ENCODE measurements around the gene C9orf43.
"Not testable (repeated sequence)": the region's sequence is repeated elsewhere in the genome, so short reads cannot be mapped to it uniquely, and the experiment has no call there.

The C9orf43 gene

DNA sequence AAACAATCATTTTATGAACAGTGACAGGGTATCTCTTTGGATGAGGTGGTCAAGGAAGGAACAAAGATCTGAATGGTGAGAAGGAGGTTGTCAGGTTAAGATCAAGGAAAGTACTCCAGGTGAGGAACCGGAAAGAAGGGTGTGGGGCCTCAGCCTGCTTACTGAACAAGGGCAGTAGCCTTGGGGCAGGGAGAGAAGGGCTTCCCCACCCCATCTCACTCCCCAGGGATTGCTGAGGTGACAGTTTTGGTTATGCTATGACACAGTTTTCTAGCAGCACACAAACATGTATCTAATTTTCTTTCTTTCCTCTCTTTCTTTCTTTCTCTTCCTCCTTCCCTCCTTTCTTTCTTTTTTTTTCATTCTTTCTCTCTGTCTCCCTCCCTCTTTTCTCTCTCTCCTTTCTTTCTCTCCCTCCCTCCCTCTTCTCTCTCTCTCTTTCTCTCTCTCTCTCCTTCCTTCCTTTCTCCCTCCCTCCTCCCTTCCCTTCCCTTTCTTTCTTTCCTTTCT, 29.6 kb upstream of the C9orf43 start:
- no peak for DNase-seq (ENCODE audit: low read depth in 2 of 2, low spot score in 1 of 2)

DNA sequence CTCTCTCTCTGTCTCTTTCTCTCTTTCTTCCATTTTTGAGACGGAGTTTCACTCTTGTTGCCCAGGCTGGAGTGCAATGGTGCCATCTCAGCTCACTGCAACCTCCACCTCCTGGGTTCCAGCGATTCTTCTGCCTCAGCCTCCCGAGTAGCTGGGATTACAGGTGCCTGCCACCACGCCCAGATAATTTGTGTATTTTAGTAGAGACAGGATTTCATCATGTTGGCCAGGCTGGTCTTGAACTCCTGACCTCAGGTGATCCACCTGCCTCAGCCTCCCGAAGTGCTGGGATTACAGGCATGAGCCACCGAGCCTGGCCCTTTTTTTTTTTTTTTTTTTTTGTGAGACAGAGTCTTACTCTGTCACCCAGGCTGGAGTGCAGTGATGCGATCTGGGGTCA, 29.1 kb upstream of the C9orf43 start:
- not testable (repeated sequence) for DNase-seq (ENCODE audit: low read depth in 2 of 2, low spot score in 1 of 2)

DNA sequence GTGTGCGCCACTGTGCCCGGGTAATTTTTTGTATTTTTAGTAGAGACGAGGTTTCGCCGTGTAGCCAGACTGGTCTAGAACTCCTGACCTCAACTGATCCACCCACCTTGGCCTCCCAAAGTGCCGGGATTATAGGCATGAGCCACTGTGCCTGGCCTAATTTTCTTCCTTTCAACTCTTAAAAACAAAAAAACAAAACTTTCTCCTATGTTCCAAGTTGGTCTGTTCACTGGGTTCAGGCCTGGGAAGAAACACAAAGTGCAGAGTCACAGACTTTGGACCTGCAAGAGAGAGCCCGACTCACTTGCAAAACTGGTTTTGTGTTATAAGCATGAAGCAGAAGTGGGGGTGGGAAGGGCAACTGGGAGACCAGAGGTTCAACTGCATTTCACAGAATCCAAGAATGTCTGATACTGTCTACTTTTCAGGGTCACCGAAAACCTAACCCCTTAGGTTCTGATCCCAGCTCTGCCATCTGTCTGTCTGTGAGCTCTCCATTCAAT, 28.6 kb upstream of the C9orf43 start:
- DNase-seq (ENCODE audit: low read depth in 2 of 2, low spot score in 1 of 2) = no peak

DNA sequence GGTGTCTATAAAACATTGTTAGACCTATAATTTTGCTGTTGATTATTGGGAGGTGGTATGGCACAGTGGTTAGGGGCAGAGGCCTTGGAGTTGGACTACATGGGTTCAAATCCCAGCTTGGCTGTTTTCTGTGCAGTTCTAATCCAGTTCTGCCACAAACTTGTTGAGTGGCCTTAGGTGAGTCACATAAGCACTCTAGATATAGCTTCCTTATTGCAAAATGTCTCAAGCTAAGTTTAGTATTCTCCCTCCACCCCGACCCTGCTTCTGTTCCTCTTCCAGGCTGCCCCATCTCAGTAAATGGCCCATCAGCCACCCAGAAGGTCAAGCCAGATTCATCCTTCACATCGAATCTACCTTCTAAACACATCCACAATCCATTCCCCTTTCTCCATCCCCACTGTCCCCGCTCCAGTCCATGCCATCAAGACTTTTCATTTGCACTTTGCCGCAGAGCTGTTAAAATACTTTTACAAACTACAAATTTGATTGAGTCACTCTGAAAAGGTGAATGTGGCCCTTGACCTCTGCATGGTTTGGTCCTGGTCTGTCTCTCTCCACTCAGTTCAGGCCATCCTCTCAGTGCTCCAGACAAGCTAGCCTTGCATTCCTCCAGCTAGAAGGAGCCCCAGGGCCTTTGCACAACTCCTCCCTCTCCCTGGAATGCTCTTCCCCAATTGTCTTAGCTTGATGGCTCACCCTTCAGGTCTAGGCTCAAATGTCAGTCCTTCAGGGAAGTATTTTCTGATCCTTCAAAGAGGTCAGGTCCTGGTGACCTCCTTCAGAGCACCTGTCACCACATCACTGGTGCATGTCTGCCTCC, 23.8 kb upstream of the C9orf43 start:
- DNase-seq (ENCODE audit: low read depth in 2 of 2, low spot score in 1 of 2) = no peak

DNA sequence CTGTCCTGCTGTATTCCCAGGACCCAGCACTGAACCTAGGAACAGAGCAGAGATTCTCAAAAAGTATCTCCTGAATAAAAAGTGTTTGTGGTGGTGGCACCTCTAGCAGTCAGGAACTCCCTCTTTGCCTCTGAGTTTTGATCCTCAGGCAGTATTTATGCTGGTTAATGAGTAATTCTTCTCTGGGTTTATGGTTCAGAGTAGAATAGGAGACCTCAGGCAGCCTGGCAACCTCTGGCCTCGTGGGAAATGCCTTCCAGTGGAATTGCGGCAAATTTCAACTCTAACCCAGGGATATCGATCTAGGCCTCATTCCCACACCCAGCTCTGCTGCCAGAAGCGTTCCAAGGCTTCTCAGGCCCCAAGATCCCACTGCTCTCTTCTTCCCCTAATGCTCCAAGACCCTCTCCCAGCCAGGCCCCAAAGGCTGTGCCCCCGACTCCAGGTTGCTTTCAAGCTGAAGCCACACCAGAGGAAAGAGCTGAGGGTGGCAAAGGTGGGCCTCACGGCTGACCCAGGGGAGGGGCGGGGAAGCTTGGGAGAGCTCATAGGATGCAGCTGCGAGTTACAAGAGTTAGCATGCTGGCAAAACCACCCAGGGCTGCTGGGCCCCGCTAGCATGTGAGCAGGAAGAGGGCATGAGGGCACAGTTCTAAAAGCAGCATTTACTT, 22.9 kb upstream of the C9orf43 start:
- no peak for DNase-seq (ENCODE audit: low read depth in 2 of 2, low spot score in 1 of 2)

DNA sequence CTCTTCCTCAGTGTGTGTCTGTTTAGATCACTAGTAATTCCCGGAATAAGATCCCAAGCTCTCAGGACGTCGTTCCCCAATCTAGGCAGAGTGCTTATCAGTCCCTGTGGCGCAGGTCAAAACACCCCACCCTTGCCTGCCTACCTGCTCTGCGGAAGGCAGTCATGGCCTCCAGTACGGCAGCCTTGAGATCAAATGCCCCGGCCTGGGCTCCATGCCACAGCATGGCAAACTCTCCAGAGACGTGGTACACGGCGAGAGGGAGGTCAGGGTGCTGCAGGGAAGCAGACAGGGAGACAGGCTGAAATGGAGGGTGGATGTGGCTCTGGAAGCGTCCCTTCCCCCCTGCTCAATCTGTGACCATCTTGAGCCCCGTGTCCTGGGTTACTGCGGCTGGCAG, 21.7 kb upstream of the C9orf43 start:
- no peak for DNase-seq (ENCODE audit: low read depth in 2 of 2, low spot score in 1 of 2)

DNA sequence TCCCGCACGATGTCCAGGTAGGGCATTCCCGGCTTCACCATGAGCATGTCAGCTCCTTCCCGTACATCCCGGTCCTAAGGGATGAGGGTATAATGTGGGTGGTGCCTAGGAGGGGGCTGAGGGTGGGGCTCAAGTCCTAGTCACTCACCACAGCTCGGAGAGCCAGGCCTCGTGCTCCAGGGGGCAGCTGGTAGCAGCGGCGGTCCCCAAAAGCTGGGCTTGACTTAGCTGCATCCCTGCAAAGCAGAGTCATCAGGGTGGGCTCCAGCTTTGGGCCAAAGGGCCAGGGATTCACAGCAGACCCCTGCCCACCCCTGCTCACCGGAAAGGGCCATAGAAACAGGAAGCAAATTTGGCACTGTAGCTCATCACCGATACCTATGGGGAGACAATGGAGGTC, 21.1 kb upstream of the C9orf43 start:
- no peak for DNase-seq (ENCODE audit: low read depth in 2 of 2, low spot score in 1 of 2)

DNA sequence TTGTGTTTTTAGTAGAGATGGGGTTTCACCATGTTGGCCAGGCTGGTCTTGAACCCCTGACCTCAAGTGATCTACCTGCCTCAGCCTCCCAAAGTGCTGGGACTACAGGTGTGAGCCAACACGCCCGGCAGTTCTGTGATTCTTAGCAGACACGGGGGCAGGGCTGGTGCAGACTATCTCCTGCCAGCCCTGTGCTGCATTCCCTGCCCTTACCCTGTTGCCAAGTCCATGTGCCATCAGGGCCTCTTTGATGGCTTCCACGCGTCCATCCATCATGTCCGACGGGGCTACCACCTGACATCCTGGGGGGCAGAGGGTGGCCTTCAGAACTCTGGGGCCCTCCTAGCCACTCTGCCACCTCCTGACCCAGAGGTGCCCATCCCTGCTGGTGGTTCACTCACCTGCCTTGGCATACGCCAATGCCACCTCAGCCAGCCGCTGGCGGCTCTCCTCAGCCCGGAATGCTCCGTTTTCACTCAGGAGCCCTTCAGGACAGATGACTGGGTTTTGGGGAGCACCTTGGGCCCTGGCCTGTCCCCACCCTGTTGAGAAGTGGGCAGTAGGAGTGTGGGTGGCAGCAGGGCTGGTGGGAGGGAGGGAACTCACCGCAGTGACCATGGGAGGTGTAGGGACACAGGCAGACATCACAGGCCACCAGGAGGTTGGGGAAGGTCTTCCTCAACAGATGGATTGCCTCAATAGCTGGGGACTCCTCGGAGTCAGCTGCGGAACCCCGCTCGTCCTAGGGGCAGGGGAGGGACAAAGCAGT, 20.2 kb upstream of the C9orf43 start:
- no peak for DNase-seq (ENCODE audit: low read depth in 2 of 2, low spot score in 1 of 2)

DNA sequence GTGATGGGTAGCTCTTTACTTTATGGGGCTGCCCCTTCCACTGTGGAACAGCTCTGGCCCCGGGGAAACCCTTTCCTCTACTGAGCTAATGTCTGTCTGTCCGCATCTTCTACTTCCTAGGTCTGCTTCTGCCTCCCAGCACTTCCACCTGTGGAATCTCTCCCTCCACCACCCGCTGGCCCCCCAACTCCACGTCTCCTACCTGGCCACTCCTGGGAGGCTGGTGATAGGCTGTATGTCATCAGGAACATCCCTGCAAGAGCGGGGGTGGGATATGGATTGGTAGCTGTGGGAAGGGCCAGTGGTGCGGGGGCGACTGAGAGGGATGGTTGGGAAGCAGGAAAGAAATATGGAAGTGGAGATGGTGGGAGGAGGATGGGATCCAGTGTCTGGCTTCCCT, 18.6 kb upstream of the C9orf43 start:
- DNase-seq (ENCODE audit: low read depth in 2 of 2, low spot score in 1 of 2) = no peak

DNA sequence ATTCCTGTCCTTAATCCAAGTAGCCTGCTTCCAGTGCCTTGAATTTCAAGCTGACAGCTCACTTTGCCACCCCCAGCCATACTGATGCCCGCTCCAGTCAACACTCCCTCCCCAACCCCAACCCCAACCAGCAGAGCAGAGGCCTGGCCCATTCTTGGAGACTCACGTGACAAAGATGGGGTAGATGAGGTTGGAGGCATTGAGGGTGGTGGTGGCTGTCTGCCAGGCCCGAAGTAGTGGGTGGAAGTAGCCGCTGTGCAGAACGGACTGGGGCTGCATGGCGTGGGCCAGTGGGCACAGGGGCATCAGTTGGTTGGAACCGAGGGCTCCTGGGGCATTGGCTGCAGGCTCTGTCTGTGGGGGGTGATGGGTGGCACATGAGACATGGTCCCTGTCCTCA, 17.3 kb upstream of the C9orf43 start:
- DNase-seq (ENCODE audit: low read depth in 2 of 2, low spot score in 1 of 2) = no peak

DNA sequence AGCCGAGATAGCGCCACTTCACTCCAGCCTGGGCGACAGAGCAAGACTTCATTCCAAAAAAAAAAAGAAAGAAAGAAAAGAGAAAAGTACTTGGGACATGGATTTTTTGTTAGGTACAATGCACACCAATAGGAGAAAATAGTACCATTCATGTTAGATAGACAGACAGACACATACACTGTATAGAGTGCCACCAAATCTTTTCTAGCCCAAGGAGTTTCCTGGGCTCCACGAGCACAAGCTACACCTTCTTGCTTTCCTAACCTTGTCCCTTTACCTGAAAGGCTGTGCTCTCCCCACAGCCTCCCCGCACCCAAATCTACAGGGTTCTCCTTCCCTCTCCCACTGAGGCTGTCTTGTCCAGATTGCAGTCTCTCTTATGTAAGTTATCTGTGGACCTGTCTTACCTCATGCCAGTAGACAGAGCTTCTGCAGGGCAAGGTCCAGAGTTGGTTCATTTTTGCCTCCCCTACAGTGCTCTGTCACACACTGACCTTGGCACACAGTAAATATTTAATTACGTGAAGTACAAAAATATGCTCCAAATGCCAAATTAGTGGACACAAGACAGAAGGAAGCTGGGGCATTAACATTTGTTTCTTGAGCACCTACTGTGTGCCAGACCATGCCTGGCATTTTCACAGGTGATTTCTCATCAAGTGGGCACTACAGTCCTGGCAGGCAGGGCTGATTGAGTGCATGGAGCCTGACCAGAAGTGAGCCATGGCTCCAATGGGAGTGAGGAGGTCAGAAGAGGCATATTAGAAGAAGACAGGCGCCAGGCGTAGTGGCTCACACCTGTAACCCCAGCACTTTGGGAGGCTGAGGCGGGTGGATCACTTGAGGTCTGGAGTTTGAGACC, 15.3 kb upstream of the C9orf43 start:
- no peak for DNase-seq (ENCODE audit: low read depth in 2 of 2, low spot score in 1 of 2)

DNA sequence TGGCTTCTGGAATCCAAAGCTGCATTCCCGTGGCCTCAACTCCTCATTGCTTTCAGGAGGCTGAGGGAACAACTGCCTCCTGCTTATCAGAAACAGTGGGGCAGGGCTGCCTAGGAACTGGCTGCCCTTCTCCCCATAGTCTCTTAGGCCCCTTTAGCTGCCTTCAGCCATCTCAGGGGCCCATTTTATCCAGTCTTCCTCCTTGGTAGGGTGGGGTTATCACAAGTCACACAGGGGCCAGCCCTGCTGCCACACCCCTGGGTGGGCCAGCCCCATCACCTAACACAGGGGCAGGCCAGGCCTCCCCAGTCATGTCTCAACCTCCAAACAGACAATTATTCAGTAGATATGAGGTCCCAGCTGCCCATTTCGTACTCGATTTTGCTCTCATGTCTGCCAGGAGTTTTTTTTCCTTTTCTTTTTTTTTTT, 13.3 kb upstream of the C9orf43 start:
- DNase-seq (ENCODE audit: low read depth in 2 of 2, low spot score in 1 of 2) = no peak

DNA sequence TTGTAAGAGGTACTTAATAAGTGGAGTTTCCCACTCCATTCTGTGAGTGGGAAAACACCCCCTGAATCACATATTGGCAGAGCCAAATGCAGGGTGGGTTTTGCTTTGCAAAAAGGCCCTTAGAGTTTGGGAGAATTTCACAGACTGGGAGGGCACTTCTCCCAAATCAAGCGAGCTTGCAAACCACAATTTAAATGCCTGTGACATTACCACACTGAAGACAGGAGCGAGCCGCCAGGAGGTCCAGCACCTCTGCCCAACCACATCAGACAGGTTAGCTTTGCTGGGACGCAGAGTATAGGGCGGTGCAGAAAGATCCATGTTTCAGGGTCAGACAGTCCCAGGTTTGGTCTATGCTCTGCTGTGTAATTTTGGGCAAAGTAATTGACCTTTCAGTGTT, 11.8 kb upstream of the C9orf43 start:
- DNase-seq (ENCODE audit: low read depth in 2 of 2, low spot score in 1 of 2) = no peak

DNA sequence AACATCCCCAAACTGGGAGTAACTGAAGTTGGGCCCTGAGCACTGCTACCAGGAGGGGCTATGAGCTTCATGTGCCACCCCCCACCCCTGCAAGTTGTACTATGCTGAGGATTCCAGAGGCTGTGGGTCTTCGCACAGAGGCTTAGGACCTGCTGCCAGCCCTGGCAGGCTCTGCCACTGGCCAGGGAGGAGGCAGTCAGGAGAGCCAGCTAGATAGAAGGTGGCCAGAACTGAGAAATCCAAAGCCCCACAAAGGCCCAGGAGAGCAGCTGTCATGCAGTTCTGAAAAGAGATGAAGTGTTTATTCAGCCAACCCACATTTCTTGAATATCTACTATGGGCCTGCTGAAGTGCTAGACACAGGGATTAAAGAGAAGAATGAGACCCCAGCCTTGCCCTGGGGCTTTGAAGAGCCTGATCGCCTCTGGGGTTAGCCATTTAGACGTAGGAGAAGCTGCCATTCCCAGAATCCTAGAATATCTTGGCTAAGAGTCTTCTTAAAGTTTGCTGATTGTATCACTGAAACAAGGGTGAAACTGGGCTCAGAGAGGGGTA, 10.8 kb upstream of the C9orf43 start:
- DNase-seq (ENCODE audit: low read depth in 2 of 2, low spot score in 1 of 2) = no peak

DNA sequence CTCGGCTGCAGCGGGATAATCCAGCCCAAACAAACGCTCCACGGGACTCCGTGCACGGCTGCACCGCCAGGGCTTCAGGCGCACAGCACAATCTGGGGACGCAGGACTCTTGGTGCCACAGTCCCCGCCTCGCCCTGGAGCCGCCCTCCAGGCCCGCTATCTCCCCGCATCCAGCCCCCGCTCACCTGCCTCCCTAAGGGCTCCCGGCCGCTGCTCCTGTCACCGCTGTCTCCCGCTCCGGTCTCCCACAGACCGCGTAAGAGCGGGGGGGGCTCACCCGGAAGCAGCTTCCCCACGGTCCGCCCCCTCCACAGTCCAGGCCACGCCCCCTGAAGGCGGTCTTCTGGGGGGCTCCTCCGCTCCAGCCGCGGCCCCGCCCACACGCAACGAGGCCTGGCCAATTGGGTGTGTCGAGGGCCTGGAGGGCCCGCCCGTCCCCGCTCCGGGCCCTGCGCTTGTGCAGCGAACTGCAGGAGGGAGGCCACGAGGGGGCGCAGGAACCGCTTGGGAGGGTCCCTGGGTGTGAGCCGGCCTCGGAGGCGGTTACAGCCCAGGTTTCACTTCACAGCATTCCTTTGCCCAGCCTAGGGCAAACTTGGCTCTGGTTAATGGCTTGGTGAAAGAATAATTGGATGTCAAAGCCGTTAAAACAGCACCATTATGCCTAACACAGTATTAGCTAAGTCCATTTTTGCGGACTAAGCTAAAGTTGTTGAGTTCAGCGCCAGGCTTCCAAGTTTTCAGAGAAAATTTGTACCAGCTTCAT, 9.3 kb upstream of the C9orf43 start, which contains the start of gene ALAD:
Gene ALAD, minus strand, starts transcription at position 258 of the 766 bp plus-strand sequence. CDS start 7,725 bp downstream, outside the sequence.
- DNase-seq (ENCODE audit: low read depth in 2 of 2, low spot score in 1 of 2) = peak; percentile 97 to 100

DNA sequence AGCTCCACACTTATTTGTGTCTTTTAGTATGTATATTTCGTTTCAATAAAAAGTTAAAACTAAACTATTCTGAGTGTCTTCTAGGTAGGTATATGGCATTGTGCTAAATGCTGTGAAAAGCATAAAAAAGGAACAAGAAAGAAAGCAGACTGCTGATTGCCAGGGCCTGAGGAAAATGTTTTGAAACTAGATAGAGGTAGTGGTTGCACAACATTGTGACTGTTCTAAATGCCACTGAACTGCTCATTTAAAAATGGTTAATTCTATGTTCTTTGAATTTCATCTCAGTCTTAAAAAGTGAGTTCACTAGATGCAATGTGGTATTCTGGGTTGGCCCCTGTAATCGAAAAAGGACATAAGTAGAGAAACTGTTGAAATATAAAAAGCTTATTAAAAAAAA, 6.9 kb upstream of the C9orf43 start:
- no peak for DNase-seq (ENCODE audit: low read depth in 2 of 2, low spot score in 1 of 2)

DNA sequence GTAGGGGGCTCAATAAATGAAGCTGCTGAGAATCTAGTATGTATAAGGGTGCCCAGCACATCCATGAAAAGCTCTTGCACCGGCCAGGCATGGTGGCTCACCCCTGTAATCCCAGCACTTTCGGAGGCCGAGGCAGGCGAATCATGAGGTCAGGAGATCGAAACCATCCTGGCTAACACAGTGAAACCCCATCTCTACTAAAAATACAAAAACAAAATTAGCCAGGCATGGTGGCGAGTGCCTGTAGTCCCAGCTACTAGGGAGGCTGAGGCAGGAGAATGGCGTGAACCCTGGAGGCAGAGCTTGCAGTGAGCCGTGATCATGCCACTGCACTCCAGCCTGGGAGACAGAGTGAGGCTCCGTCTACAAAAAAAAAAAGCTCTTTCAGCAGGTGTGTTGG, 4.2 kb upstream of the C9orf43 start:
- not testable (repeated sequence) for DNase-seq (ENCODE audit: low read depth in 2 of 2, low spot score in 1 of 2)

DNA sequence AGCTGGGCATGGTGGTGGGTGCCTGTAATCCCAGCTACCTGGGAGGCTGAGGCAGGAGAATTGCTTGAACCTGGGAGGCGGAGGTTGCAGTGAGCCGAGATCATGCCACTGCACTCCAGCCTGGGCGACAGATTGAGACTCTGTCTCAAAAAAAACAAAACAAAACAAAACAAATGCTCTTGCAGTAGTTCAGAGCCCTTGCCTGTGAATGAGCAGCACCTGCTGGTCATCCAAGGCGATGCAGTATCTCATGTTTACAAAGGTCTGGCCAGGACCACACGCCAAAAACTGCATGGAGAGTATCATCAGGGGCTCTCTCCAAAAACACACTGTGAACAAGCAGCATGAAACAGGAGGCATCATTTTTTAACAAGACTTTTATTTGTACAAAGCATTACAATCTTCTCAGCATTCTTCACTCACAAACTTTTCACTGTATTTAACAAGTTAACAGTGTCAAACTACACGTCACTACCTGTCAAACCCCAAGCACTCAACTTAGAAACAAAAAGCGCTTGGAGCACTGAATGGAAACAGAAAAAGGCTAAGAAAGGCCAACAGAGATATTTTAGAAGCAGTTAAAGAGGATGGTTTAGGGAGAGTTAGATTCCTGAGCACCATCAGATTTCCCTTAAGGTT, 3.6 kb upstream of the C9orf43 start:
- DNase-seq (ENCODE audit: low read depth in 2 of 2, low spot score in 1 of 2) = not testable (repeated sequence)

DNA sequence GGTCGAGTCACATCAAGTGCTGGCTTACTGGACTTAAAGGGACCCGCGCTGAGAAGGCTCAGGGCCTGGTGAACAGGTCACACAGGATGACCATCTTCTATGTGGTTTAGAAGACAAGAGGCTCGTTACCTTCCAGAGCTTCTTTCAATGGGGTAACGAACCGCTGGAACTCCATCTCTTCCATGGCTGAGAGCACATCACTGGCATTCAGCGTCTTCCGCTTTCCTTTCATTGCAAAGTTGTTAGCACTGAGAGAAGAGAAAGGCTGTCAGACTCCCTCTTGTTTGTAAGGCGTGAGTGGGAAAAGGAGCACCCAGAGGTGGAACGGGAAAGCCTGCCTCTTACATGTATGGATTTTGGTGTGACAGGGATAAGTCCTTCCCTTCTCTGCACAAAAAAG, 1.1 kb upstream of the C9orf43 start:
- DNase-seq (ENCODE audit: low read depth in 2 of 2, low spot score in 1 of 2) = no peak

Measured in stimulated activated CD8-positive, alpha-beta memory T cell treated with anti-CD3 and anti-CD28 coated beads, Interleukin-4, amount 100 ng/mL, for 1 hour (primary cell).